Thoracic aorta (tissue), 2 donors: ENCODE data around the gene UPF1. TPM values are rescaled to one million over a fixed set of nuclear protein-coding genes. Genes with fewer than 3 reads are reported as not detected.

Experiments
- ATAC-seq: fragments of 150-250 bp; one replicate; pipeline ENCODE4 v1.8.0; 2017; ENCODE audit warnings: low read depth; ENCODE audit not compliant: insufficient number of reproducible peaks, low FRiP score
- DNase-seq: peaks from one replicate; pipeline ENCODE4 v3.0.0-alpha.2; 2020; ENCODE audit warnings: low spot score
- H3K27ac ChIP-seq, 2 donors: fragments of 200-600 bp; sonication (generic); 1 replicate in 1 of 2; 2 replicates in 1 of 2; pipeline ENCODE4 v1.5.1; 2016; ENCODE audit warnings: mild to moderate bottlenecking in 2 of 2, moderate library complexity in 2 of 2
- H3K27me3 ChIP-seq: fragments of 200-600 bp; sonication (generic); replicated peaks from 2 replicates; pipeline ENCODE4 v1.6.0; 2016; ENCODE audit warnings: mild to moderate bottlenecking; ENCODE audit not compliant: insufficient read depth
- H3K36me3 ChIP-seq: fragments of 200-600 bp; sonication (generic); one replicate; pipeline ENCODE4 v1.5.1; 2016
- H3K4me1 ChIP-seq, 2 donors: fragments of 200-600 bp; sonication (generic); 1 replicate in 1 of 2; 2 replicates in 1 of 2; pipeline versions ENCODE4 v1.5.1 to v1.6.0; 2016; ENCODE audit warnings: low read depth in 2 of 2, mild to moderate bottlenecking in 1 of 2; ENCODE audit not compliant: control insufficient read depth in 1 of 2
- H3K4me3 ChIP-seq: fragments of 200-600 bp; sonication (generic); 2 replicates; pipeline ENCODE4 v1.5.1; 2016; ENCODE audit warnings: mild to moderate bottlenecking
- H3K9me3 ChIP-seq: fragments of 200-600 bp; sonication (generic); 2 replicates; pipeline ENCODE4 v1.5.1; 2016
- CTCF ChIP-seq: fragments of 200-600 bp; sonication (generic); IDR thresholded peaks from one replicate; pipeline ENCODE4 v1.5.1; 2019; ENCODE audit warnings: antibody characterized with exemption
- total RNA-seq, 2 donors: library from RNA; depleted of rRNA; stranded (reverse); fragments of >200 nt; gene quantifications; one replicate each; pipeline versions ENCODE4 v1.1.0 to v1.2.3, GENCODE V29; 2016

UPF1 gene
- total RNA-seq, 2 donors from 2014 or later = 56.5 to 95.2 TPM

- no peaks in the 10 kb centered on the region for H3K36me3 ChIP-seq
- no peak overlapping the region for H3K27ac ChIP-seq
- H3K9me3 ChIP-seq = peaks cover 3% of the 10 kb centered on the region
- no peak overlapping the region for H3K4me3 ChIP-seq
- no peak for DNase-seq
- no peaks in the 10 kb centered on the region for H3K27me3 ChIP-seq
- no peak for TF ChIP-seq CTCF
- no peak for ATAC-seq
- no peaks in the 10 kb centered on the region for H3K4me1 ChIP-seq
These were observed 45.1 kb downstream of the UPF1 start for GRCh38 chr19:18876865-18877264.

GRCh38 chr19:18878058-18878797 is 46.5 kb downstream of the UPF1 start:
- no peak overlapping the region for H3K27ac ChIP-seq
- TF ChIP-seq CTCF = no peak
- ATAC-seq (no peak), DNase-seq (no peak)
- H3K9me3 ChIP-seq = peaks cover 3% of the 10 kb centered on the region
- H3K4me1 ChIP-seq = no peaks in the 10 kb centered on the region
- no peaks in the 10 kb centered on the region for H3K36me3 ChIP-seq
- no peaks in the 10 kb centered on the region for H3K27me3 ChIP-seq
- no peak overlapping the region for H3K4me3 ChIP-seq

- Histone ChIP-seq H3K27me3 (no peaks in the 10 kb centered on the region), H3K36me3 (no peaks in the 10 kb centered on the region), H3K9me3 (peaks cover 3% of the 10 kb centered on the region), H3K4me3 (no peak overlapping the region), H3K27ac (no peak overlapping the region), H3K4me1 (no peaks in the 10 kb centered on the region)
- no peak for DNase-seq
- no peak for TF ChIP-seq CTCF
- ATAC-seq = no peak
These were observed 47.3 kb downstream of the UPF1 start for GRCh38 chr19:18878858-18879578.

- H3K27me3 ChIP-seq = no peaks in the 10 kb centered on the region
- DNase-seq = no peak
- no peak for ATAC-seq
- H3K9me3 ChIP-seq = peaks cover 3% of the 10 kb centered on the region
- H3K4me1 ChIP-seq = no peaks in the 10 kb centered on the region
- no peak overlapping the region for H3K27ac ChIP-seq
- no peak overlapping the region for H3K4me3 ChIP-seq
- no peak for TF ChIP-seq CTCF
- H3K36me3 ChIP-seq = no peaks in the 10 kb centered on the region
These were observed 48.0 kb downstream of the UPF1 start for GRCh38 chr19:18879579-18880373.

- H3K36me3 ChIP-seq = no peaks in the 10 kb centered on the region
These were observed 49.7 kb downstream of the UPF1 start for GRCh38 chr19:18881491-18881890.

More at GRCh38 chr19:18881491-18881890, 49.7 kb downstream of the UPF1 start:
- H3K4me3 ChIP-seq = no peak overlapping the region
- DNase-seq = no peak
- no peak for ATAC-seq
- no peaks in the 10 kb centered on the region for H3K27me3 ChIP-seq
- peaks cover 3% of the 10 kb centered on the region for H3K9me3 ChIP-seq
- TF ChIP-seq CTCF = no peak
- H3K4me1 ChIP-seq = no peaks in the 10 kb centered on the region
- no peak overlapping the region for H3K27ac ChIP-seq
